ENCODE results near the gene PRCP.

PRCP gene

GRCh38 chr11:82909015-82909640 is 8.9 kb upstream of the PRCP start:
- in situ Hi-C loops (cut with MboI; ENCODE audit: low pct_unique_long_range_greater_than_20kb, low sequenced_read_pairs), result no loop called here
- no peak for DNase-seq

DNA sequence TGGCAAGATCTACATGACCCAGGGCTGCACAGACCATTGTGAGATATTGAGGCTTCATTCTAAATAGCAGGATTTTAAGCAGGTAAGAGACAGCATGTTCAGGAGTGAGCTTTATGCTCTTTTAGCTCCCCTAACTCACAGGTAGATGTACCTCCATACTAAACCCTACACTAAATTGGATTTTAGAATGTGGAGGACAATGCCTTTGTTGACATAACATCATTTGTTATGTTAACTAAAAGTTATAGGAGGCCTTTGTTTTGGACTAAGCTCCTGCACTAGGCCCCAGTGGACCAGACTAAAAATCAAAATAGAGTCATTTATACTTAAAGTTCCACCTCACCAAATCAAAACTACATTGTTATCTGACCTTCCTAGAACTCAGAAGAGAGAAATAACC is 8.1 kb upstream of the PRCP start:
- in situ Hi-C loops (cut with MboI; ENCODE audit: low pct_unique_long_range_greater_than_20kb, low sequenced_read_pairs), result no loop called here
- no peak for DNase-seq

- DNase-seq, result no peak
- in situ Hi-C loops (cut with MboI; ENCODE audit: low pct_unique_long_range_greater_than_20kb, low sequenced_read_pairs), result no loop called here
These were observed 7.1 kb upstream of the PRCP start for GRCh38 chr11:82907371-82907770.

DNA sequence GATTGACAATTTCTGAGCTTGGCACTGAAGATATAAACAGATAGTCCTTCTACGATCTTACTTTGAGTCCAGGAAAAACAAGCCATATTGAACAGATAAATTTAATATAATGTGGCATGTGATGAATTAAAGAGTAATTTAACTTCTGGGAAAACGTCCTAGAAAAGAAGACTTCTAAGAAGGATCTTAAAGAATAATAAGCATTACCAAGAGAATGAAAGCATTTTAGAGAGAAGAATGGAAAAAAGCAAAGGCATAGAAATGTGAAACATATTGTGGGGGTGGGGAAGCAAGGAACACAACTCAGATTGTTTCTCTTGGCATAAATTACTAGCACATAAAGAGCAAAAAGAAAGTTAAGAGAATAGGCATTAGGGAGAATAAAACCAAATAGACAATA is 6.7 kb upstream of the PRCP start:
- no peak for DNase-seq
- in situ Hi-C loops (cut with MboI; ENCODE audit: low pct_unique_long_range_greater_than_20kb, low sequenced_read_pairs), result no loop called here

DNA sequence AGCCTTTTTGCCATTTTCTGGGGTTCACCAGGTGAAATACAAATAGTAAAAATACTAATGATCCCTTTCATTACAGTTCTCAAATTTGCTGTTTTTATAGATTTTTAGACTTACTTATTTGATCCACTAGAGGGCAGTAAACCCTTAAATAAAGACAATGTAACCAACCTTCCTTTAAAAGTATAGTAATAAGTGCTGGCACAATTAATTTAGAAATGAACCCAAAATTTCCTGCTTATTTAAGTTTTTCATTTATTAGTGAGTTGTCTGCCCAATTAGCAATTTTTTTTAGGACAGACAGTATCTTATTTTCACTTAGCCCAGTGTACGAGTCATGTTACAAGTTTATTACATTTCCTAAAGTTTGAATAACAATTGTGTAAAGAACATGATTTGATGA is 6.0 kb upstream of the PRCP start:
- DNase-seq, result peak; percentile 44

GRCh38 chr11:82903843-82904586 is 3.8 kb upstream of the PRCP start:
- in situ Hi-C loops (cut with MboI; ENCODE audit: low pct_unique_long_range_greater_than_20kb, low sequenced_read_pairs), result no loop called here
- no peak for DNase-seq

More for the DNA sequence above, 6.0 kb upstream of the PRCP start:
- in situ Hi-C loops (cut with MboI; ENCODE audit: low pct_unique_long_range_greater_than_20kb, low sequenced_read_pairs), result no loop called here

GRCh38 chr11:82902880-82903279 is 2.6 kb upstream of the PRCP start:
- no peak for DNase-seq
- in situ Hi-C loops (cut with MboI; ENCODE audit: low pct_unique_long_range_greater_than_20kb, low sequenced_read_pairs), result no loop called here

DNA sequence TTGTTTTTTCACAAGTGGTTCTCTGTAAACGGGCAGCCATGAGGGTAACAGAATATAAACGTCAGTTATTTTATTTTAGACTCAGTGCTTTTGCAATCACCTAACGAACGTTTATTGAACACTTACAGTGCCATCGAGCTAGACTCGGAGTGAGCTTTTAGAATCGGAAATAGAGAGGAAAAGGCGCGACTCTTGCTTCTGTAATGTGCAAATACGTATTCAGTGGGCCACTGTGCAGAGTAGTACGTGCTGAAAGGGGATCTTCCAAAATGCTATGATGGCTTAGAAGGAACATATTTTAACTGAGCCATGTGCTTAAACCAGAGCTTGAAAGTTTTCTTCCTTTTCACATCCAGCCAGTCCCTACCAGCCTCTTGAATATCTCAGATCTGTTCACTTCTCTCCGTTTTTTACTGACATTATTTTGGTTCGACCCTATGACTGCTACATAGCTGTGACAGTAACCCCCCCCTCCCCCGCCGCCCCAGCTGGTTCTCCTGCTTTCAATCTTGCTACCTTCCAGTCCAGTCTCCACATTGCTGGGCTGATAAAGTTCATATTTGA is 1.8 kb upstream of the PRCP start:
- no peak for DNase-seq
- in situ Hi-C loops (cut with MboI; ENCODE audit: low pct_unique_long_range_greater_than_20kb, low sequenced_read_pairs), result no loop called here

DNA sequence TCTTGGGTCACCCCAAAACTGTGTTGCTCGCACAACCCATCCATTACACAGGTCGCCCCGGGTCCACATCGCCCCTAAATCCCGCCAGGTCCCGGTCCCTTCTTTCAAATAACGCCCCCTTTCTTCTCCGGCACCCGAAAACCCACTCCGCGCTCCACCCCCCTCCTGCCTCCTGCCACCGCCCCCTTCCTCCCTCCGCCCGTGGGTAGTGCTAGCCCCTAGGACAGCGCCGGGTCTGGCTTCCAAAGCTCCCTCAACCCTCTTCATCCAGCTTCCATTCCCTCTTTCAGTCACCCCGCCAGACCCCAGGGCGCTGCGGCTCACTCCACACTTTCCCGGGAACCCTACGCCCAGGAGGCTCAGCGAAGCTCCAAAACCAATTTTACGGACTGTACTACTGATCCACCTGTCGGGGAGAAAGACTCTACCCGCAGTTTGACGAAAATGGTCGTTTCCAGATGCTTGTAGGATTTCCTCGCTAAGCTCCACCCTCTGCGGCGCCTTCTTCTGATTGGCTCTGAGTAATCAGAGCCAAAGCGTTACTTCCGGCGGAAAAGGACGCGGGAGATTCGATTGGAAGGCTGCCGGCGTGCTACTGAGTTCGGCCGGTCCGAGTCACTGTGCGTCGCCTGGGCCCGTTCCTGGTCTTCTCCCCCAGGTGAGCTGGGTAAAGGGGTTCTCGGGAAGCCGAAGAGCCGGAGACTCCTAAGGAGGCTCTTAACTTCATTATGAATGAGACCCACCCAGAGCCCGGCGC is 1.1 kb upstream of the PRCP start, which contains the start of gene DDIAS:
TSS of gene DDIAS (plus strand) at position 572 of the 757 bp plus-strand sequence. CDS start 13,003 bp downstream, outside the sequence.
- DNase-seq, result peak; percentile 97
- in situ Hi-C loops (cut with MboI; ENCODE audit: low pct_unique_long_range_greater_than_20kb, low sequenced_read_pairs), result no loop called here

DNA sequence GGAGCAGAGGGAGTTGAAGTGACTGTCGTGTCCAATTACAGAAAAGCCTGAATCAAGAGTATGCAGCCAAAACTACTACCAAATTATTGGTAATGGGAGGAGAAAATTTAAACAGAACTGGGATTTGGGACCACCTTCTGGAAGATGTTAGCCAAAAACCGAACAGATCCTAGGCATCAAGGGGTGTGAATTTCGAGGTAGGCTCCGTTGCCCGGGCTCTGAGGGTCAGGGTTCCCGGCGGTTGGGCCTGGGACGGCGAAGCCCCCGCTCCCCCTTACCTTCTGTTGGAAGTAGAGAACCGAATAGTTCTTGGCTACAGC is 313 bp downstream of the PRCP start:
- no peak for DNase-seq

DNA sequence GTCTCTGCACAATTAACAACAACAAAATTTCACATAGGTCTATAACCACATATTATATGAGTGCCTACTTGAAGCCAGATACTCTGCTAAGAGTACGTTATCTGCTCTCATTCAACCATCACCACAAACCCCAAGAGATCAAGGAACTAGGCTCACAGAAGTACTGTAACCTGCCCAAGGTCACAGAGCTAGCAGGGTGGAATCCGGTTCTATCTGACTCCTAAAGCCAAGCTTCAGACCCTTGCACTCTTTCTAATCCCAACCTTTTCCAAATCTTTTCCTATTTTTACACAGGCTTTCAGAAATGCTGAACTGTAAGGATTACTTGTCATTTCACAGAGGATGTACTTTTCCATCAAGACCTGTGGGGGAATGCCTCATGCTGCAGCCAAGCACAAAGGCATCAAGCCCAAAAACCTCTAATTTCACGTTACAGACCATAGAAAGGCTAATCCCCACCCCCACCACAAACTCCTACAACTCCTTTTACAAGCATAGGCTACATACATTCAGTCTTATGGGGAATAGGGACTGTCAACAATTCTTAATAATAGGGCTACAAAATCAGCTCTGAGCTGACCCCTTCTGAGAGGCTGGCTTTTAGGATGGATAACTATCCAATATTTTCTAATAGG is 927 bp downstream of the PRCP start:
- peak; percentile 38 for DNase-seq
- in situ Hi-C loops (cut with MboI; ENCODE audit: low pct_unique_long_range_greater_than_20kb, low sequenced_read_pairs), result no loop called here

More for the DNA sequence above, 313 bp downstream of the PRCP start:
- in situ Hi-C loops (cut with MboI; ENCODE audit: low pct_unique_long_range_greater_than_20kb, low sequenced_read_pairs), result no loop called here

DNA sequence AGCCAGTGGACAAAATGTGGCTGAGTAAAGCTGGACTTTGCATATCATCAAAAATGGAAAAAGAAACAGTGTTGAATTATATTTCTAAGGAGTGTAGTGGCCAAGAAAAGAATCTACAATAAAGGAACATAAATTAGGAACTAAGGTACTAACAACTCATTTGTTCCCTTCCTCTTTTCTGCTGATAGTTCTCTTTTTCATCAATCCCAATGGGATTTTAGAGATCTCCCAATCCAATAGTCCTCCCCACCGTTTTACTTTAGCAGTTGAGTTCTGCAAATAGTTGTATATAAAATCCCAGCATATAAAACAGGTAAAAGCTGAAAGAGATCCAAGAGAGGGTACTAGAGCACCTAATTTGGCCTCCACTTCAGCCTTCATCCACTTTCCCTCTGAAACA is 2.0 kb downstream of the PRCP start:
- in situ Hi-C loops (cut with MboI; ENCODE audit: low pct_unique_long_range_greater_than_20kb, low sequenced_read_pairs), result no loop called here
- no peak for DNase-seq

GRCh38 chr11:82896183-82896582 is 4.0 kb downstream of the PRCP start:
- in situ Hi-C loops (cut with MboI; ENCODE audit: low pct_unique_long_range_greater_than_20kb, low sequenced_read_pairs), result no loop called here
- DNase-seq, result no peak

DNA sequence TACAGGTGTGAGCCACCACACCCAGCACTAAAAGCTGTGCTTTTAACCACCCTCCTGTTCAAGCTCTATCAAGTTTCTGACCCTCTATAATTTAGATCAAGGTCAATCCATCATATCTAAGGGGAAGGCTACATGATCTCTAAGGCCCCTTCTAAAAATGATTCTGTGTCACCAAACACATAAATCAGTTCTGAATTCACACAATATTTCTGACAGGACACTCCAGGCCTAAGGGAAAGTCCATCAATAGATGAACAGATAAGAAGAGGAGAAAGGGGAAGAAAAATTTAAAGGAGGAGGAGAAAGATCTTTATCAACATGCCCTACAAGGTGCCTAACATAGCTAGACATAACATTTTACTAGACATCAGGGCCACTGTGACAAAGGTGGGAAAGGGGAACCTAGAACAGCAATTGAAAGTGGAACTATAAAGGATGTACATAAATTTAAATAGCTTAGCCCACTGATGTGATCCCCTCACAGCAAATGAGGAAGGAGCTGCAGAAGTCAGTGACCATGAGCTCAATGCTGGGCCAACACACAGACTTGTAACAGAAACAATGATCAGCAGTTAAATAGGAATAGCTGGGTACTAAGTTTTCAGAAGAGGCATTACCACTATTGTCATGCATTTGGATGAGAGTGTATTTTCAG is 4.7 kb downstream of the PRCP start:
- in situ Hi-C loops (cut with MboI; ENCODE audit: low pct_unique_long_range_greater_than_20kb, low sequenced_read_pairs), result no loop called here
- DNase-seq, result peak; percentile 69

DNA sequence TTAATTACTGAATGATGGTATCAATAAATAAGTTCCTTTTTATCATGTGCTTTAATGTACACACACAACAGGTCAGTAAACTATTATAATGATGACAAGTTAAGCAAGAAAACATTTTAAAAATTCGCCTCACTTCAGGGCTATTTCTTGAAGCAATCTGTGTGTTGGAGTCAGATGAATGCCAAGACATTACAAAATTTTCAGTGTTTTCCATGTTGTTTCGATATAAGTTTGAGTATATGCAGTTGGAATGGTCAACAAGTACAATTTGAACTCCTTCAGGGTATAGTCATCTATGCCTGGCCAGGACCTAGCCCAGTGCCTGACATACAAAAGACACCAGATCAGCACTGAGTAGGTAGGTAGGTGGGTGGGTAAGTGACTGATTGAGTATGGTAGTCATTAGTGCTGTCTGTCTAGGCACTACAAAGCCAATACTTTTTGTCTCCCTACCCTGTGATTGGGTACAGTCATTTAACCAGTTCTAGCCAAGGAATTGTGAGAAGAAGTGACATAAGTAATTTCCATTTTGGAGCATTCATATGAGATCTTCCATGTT is 7.5 kb downstream of the PRCP start:
- in situ Hi-C loops (cut with MboI; ENCODE audit: low pct_unique_long_range_greater_than_20kb, low sequenced_read_pairs), result no loop called here
- DNase-seq, result no peak

GRCh38 chr11:82890936-82891335 is 9.3 kb downstream of the PRCP start:
- in situ Hi-C loops (cut with MboI; ENCODE audit: low pct_unique_long_range_greater_than_20kb, low sequenced_read_pairs), result no loop called here
- DNase-seq, result peak; percentile 43

- no peak for DNase-seq
- in situ Hi-C loops (cut with MboI; ENCODE audit: low pct_unique_long_range_greater_than_20kb, low sequenced_read_pairs), result no loop called here
These were observed 10.3 kb downstream of the PRCP start for GRCh38 chr11:82890002-82890341.

DNA sequence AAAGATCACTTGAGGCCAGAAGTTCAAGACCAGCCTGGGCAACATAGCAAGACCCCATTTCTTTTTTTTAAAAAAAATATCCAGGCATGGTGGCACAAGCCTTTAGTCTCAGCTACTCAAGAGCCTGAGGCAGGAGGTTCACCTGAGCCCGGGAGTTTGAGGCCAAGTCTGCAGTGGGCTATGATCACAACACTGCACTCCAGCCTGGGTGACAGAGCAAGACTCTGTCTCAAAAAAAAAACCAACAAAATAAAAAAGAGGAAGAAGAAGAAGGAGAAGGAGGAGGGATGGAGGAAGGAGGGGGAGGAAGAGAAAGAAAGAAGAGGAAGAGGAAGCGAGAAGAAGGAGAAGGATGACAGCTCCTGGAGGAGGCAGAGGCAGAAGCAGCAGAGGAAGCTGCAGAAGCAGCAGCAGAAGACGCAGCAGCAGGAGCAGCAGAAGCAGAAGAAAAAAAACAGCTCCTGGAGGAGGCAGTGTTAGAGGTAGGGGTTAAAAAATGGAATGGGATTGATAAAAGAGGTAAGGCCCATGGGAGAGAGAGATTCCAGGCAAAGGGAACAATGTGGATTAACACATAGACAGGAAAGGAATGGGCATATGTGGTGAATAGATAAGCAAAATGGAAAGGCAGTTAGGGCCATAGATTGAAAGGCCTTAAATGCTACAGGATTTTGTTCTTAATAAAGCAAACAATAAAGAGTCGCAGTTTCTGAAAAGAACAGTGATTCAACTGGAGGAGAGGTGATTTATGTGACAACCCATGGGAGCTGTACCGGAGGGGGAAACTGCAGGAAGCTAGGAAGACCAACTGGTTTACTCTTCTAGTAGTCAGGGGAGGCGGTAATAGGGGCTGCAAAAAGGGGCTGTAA is 10.9 kb downstream of the PRCP start:
- in situ Hi-C loops (cut with MboI; ENCODE audit: low pct_unique_long_range_greater_than_20kb, low sequenced_read_pairs), result no loop called here
- DNase-seq, result peak; percentile 87

All from KBM-7 (cell line).